ENCODE results near the gene TNPO3.
"Not testable (repeated sequence)": the region's sequence is repeated elsewhere in the genome, so short reads cannot be mapped to it uniquely, and the experiment has no call there.

TNPO3 gene

DNA sequence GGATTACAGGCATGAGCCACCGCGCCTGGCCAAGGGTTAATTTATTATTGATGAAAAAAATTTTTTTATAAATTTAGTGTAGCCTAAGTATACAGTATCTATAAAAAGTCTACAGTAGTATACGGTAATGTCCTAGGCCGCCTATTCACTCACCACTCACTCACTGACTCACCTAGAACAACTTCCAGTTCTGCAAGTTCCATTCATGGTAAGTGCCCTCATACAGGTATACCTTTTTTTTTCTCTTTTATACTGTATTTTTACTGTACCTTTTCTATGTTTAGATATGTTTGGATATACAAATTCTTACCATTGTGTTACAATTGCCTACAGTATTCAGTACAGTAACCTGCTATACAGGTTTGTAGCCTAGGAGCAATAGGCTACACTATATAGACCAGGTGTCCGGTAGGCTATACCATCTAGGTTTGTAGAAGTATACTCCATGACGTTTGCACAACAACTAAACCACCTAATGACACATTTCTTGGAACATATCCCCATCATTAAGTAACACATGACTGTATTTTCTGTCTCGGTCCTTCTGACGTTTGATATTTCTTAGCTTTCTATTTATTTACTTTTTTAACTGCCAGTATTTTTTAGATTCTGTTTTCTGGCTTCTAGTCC is 93.8 kb downstream of the TNPO3 start:
- no peak for DNase-seq (ENCODE audit: low read depth)

GRCh38 chr7:128959296-128959695 is 95.6 kb downstream of the TNPO3 start:
- no peak for DNase-seq (ENCODE audit: low read depth)

- DNase-seq (ENCODE audit: low read depth), result no peak
These were observed 98.9 kb downstream of the TNPO3 start for GRCh38 chr7:128955981-128956380.

DNA sequence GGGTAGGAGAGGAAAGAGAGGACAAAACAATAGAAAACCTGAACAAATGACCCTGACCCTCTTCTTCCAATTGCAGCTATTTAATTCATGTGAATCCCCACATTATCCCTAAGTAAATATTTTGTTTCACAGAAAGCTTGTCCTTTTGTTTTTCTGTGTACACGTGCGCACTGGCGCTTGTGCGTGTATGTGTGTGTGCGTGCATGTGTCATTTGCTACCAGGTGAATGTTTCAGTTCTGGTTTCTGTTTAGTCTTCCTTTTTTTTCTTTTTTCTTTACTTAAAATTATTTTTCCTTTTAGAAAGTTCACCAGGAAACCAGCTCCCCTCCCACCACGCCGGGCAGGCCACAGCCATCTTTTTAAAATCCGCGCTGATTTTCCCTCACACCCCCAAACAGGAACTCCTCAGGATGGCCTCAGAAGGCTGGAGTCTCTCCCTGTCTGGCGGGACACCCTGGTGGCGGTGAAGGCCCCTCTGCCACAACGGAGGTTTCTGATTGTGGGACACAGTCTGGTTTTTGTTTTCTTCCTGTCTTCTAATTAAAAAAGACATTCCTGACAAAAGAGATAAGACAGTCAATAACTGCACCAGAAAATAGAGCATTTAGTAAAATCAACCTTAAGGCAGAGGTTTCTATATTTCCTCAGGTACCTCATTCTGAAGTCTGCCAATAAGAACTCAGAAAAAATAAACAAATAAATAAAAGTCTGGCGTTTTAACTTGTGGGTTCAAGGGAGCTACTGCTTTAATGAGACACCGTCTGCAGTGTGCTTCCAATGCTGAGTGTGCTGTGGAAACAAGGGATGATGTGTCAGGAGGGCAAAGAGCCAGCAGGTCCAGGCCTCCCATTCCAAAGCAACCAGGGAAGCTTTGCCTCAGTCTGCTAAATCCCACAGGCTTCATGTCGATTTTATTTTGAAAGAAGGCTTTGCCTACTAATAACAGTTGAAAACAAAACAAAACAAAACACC is 99.8 kb downstream of the TNPO3 start:
- peak; percentile 12 for DNase-seq (ENCODE audit: low read depth)

- DNase-seq (ENCODE audit: low read depth), result no peak
These were observed 100.8 kb downstream of the TNPO3 start for GRCh38 chr7:128954150-128954549.

DNA sequence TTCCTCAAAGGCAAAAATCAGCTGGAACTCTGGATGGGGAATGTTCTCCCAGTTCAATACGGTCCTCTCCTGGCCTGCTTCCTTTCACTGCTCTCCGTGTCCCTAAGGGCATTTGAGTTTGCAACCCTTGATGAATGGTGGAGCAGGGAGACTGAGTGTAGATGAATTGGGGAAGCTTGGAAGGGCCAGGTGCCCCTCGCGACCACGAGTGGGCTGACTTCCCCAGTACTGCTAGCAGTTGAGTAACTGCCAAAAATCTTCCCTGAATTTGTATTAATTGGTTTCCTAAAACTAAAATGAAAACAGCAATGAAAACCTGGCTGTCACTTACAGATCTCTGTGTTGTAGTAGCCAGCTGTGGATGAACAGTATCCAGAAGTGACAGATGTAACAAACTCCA is 103.6 kb downstream of the TNPO3 start:
- DNase-seq (ENCODE audit: low read depth), result no peak

DNA sequence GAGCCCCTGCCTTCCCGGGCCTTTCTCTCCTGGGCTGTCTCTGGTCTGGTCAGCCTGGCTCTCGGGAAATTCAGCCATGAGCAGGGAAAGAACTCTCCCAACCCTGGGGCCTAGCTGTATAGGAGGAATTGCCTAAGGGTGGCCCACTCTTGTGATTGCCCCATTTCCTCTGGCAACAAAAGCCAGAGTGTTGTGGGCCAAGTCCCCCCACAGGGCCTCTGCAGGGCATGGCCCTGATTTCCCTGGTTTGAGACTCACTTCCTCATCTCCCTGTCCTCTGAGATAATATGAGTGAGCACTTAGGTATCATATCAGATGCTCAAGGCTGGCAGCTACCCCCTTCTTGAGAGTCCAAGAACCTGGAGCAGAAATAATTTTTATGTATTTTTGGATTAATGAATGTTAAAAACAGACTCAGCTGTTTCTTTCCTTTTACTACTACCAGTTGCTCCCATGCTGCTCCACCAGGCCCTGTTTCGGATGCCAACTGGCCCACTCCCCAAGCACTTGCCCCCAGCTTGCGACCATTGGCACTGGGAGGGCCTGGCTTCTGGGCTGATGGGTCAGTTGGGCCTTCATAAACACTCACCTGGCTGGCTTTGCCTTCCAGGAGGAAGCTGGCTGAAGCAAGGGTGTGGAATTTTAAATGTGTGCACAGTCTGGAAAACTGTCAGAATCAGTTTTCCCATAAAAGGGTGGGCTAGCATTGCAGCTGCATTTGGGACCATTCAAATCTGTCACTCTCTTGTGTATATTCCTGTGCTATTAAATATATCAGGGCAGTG is 105.7 kb downstream of the TNPO3 start:
- DNase-seq (ENCODE audit: low read depth), result no peak

- DNase-seq (ENCODE audit: low read depth), result no peak
These were observed 106.5 kb downstream of the TNPO3 start for GRCh38 chr7:128948312-128948973.

DNA sequence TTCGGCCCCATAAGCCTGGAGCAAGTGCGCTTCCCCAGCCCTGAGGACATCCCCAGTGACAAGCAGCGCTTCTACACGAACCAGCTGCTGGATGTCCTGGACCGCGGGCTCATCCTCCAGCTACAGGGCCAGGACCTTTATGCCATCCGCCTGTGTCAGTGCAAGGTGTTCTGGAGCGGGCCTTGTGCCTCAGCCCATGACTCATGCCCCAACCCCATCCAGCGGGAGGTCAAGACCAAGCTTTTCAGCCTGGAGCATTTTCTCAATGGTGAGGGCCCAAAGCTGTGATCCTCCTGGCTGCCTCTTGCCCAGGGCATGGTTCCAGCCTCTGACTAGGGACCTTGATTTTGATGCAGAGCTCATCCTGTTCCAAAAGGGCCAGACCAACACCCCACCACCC is 107.1 kb downstream of the TNPO3 start:
- no peak for DNase-seq (ENCODE audit: low read depth)

GRCh38 chr7:128946936-128947830 is 107.7 kb downstream of the TNPO3 start:
- DNase-seq (ENCODE audit: low read depth), result no peak

DNA sequence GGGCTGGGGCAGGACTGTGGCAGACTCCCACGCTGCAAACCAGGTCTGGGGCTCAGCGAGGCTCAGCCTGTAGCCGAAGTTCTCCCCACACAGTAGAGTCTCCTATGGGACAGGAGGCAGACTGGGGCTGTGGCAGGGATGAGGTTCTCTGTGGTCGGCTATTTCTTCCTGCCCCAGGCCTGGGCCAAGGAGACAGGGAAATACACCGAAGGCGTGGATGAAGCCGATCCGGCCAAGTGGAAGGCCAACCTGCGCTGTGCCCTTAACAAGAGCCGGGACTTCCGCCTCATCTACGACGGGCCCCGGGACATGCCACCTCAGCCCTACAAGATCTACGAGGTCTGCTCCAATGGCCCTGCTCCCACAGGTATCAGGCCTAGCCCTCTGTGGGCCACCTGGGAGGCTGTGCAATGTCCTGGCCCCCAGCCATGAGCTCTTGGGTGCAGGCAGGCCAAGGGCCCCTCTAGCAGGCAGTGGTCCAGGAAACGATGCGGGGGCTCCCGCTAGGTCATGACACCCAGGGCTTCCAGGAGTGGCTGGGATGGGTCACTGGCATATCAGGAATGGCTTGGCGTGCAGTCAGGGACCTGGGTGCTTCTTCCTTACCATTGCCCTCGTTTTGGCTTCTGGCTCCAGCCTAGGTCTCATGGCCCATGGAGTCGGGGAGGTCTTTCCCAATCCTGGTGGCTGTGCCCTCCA is 109.1 kb downstream of the TNPO3 start:
- DNase-seq (ENCODE audit: low read depth), result no peak

- DNase-seq (ENCODE audit: low read depth), result no peak
These were observed 110.2 kb downstream of the TNPO3 start for GRCh38 chr7:128944487-128945236.

DNA sequence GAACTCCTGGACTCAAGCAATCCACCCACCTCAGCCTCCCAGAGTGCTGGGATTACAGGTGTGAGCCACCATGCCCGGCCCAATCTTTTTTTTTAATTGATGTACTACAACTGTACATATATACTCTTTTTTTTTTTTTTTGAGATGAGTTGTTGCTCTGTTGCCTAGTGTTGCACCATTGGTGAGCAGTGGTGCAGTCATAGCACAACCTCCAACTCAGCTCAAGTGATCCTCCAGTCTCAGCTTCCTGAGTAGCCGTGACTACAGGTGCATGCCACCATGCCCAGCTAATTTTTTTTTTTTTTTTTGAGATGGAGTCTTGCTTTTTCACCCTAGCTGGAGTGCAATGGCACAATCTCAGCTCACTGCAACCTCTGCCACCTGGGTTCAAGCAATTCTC is 111.7 kb downstream of the TNPO3 start:
- DNase-seq (ENCODE audit: low read depth), result not testable (repeated sequence)

DNA sequence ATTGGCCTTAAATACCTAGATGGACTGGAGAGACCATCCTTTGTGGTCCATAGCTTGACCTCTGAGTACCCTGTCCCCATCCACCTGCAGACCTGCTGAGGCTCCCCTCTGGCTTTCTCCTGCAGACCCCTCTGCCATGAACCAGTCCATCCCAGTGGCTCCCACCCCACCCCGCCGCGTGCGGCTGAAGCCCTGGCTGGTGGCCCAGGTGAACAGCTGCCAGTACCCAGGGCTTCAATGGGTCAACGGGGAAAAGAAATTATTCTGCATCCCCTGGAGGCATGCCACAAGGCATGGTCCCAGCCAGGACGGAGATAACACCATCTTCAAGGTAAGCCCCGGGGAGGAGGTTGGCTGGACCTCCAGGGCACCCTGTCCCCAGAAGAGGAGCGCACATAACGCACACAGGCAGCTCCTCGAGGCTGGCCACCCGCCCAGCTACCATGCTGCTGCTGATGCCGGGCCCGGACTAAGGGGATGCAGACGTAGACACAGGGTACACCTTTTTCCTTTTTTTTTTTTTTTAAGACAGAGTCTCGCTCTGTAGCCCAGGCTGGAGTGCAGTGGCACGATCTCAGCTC is 112.9 kb downstream of the TNPO3 start:
- DNase-seq (ENCODE audit: low read depth), result no peak

GRCh38 chr7:128941323-128941890 is 113.5 kb downstream of the TNPO3 start:
- DNase-seq (ENCODE audit: low read depth), result no peak

DNA sequence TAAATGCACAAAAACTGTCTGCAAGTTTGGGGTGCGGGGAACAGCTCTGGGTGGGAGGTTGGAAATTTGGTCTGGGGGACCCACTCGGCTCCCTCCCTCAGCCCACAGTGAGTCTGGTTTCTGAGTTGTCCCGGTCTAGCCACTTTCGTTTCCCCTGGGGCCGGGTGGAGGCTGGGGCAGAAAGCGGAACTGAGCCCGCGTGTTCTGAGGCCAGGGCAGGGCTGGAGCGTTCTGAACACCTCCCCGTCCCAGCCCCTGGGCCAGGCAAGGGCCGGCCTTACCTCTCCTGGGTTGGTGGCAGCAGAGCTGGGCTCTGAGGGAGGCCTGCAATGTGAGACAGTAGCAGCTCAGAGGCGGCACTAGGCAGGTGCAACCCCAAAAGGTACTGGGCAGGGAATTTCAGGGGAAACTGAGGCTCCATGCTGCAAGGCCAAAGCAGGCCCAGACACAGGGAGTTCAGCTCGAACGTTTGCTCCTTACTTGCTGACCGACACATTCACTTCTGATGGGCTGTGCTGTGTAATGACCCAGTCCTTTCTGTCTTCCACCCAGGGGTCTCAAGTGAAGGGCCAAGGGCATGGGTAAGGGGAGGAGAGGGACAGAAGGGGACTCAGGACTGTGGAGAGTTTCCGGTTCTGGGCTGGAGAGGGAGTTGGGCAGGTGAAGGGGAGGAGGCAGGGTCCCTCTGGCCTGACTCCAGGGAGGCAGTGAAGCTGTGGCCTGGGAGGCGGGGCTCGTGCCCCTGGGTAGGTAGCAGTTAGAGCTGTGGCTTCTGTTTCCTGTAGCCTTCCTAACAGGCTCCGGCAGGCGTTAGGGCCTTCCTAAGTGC is 114.2 kb downstream of the TNPO3 start:
- DNase-seq (ENCODE audit: low read depth), result no peak

- no peak for DNase-seq (ENCODE audit: low read depth)
These were observed 115.0 kb downstream of the TNPO3 start for GRCh38 chr7:128939861-128940410.
